Thyroid gland (tissue), 4 donors: ENCODE measurements around the gene ZNF740.

Source experiments
- POLR2A ChIP-seq, 2 donors: fragments of 450-650 bp; IDR thresholded peaks; one replicate each; pipeline ENCODE4 v1.6.1; 2017; ENCODE audit warnings: antibody characterized with exemption in 2 of 2, mild to moderate bottlenecking in 2 of 2, moderate library complexity in 1 of 2
- TF ChIP-seq, protein P1 (sequence below), 6 experiments: fragments of 200-600 bp in 3 of 6; fragments of 450-650 bp in 3 of 6; sonication (generic) in 3 of 6; IDR thresholded peaks; one replicate each; pipeline ENCODE4 v1.5.1; 2016 to 2019; ENCODE audit warnings: antibody characterized with exemption in 6 of 6, mild to moderate bottlenecking in 2 of 6, inconsistent platforms in 1 of 6, moderate library complexity in 1 of 6

DNA sequence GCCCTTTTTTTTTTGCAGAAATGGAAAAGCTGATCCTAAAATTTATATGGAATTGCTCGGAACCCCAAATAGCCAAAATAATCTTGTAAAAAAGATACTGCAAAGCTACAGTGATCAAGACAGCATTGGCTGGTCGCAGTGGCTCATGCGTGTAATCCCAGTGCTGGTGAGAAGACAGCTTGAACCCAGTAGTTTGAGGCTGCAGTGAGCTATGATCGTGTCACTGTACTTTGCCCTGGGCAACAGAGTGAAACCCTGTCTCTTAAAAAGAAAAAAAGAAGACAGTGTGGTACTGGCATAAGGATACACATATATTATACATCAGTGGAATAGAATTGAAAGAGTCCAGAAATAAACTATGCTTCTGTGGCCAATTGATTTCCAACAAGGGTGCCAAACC lies 21.1 kb downstream of the ZNF740 start:
- TF ChIP-seq, protein P1, sequence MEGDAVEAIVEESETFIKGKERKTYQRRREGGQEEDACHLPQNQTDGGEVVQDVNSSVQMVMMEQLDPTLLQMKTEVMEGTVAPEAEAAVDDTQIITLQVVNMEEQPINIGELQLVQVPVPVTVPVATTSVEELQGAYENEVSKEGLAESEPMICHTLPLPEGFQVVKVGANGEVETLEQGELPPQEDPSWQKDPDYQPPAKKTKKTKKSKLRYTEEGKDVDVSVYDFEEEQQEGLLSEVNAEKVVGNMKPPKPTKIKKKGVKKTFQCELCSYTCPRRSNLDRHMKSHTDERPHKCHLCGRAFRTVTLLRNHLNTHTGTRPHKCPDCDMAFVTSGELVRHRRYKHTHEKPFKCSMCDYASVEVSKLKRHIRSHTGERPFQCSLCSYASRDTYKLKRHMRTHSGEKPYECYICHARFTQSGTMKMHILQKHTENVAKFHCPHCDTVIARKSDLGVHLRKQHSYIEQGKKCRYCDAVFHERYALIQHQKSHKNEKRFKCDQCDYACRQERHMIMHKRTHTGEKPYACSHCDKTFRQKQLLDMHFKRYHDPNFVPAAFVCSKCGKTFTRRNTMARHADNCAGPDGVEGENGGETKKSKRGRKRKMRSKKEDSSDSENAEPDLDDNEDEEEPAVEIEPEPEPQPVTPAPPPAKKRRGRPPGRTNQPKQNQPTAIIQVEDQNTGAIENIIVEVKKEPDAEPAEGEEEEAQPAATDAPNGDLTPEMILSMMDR (IDR thresholded peaks at IDR 0.05) = no peak
- no peak for TF ChIP-seq POLR2A (IDR thresholded peaks at IDR 0.05)
